ENCODE results near the gene DMRTC1B. TPM values are rescaled to one million over a fixed set of nuclear protein-coding genes. Genes with fewer than 3 reads are reported as not detected.
A peak's percentile ranks its signal among the peaks of the same experiment; 100 is the strongest.
"Not testable (repeated sequence)": the region's sequence is repeated elsewhere in the genome, so short reads cannot be mapped to it uniquely, and the experiment has no call there.

The DMRTC1B gene
- total and polyA plus RNA-seq, 10 of the 15 experiments (the other 5 are each of a cell fraction or from before 2014, with no cell fraction given), result 0.06 TPM; not detected in 9

- WGBS (ENCODE audit: insufficient coverage, insufficient replicate concordance, low lambda C conversion rate, missing lambda C conversion rate), result no CpG with 5 or more reads among the region's 6 CpGs
- RAD21 ChIA-PET (ENCODE audit: unreplicated experiment); in situ Hi-C loops (cut with MboI): not testable (repeated sequence)
Observed at GRCh38 chrX:72783964-72784363, 7.3 kb downstream of the DMRTC1B start.

GRCh38 chrX:72788142-72788541, 11.5 kb downstream of the DMRTC1B start:
- H3K9me3 ChIP-seq (replicated peaks; ENCODE audit: control insufficient read depth, insufficient read depth, low read length); BruUV-seq (replicated peaks); H3K27me3 ChIP-seq (replicated peaks in 1 of 2; ENCODE audit: control insufficient read depth in 2 of 2, insufficient read depth in 2 of 2, low read length in 1 of 2); intact Hi-C loops (cut with micrococcal nuclease; ENCODE audit: unreplicated experiment); H3K4me3 ChIP-seq; FAIRE-seq; CTCF ChIA-PET; DNase-seq (ENCODE audit: low read depth, low spot score); H2AFZ ChIP-seq (ENCODE audit: control insufficient read depth, low read depth, low read length); H3K27ac ChIP-seq (ENCODE audit: control insufficient read depth, insufficient read depth); H3K9ac ChIP-seq (ENCODE audit: control insufficient read depth, insufficient read depth, low read length); H3K4me2 ChIP-seq (ENCODE audit: control insufficient read depth, insufficient read depth); RAD21 ChIA-PET (ENCODE audit: unreplicated experiment); SMC1A ChIA-PET (ENCODE audit: uncharacterized antibody, unreplicated experiment); H3K4me1 ChIP-seq (ENCODE audit: control insufficient read depth, insufficient read depth, low read length); in situ Hi-C loops (cut with MboI); POLR2A ChIA-PET; ATAC-seq; H3K36me3 ChIP-seq (ENCODE audit: control insufficient read depth in 2 of 2, insufficient read depth in 2 of 2, low read length in 1 of 2); H4K20me1 ChIP-seq (ENCODE audit: control insufficient read depth, insufficient read depth); H3K79me2 ChIP-seq (ENCODE audit: control insufficient read depth, insufficient read depth, low read length): not testable (repeated sequence)
- WGBS (ENCODE audit: insufficient coverage, insufficient replicate concordance, low lambda C conversion rate, missing lambda C conversion rate), result no CpG with 5 or more reads among the region's 1 CpG

More at GRCh38 chrX:72783964-72784363, 7.3 kb downstream of the DMRTC1B start:
- H3K79me2 ChIP-seq (ENCODE audit: control insufficient read depth, insufficient read depth, low read length); DNase-seq (ENCODE audit: low read depth, low spot score); H3K4me3 ChIP-seq; H3K27ac ChIP-seq (ENCODE audit: control insufficient read depth, insufficient read depth); FAIRE-seq; H3K9ac ChIP-seq (ENCODE audit: control insufficient read depth, insufficient read depth, low read length); H3K36me3 ChIP-seq (ENCODE audit: control insufficient read depth in 2 of 2, insufficient read depth in 2 of 2, low read length in 1 of 2); H3K9me3 ChIP-seq (replicated peaks; ENCODE audit: control insufficient read depth, insufficient read depth, low read length); intact Hi-C loops (cut with micrococcal nuclease; ENCODE audit: unreplicated experiment); BruUV-seq (replicated peaks); POLR2A ChIA-PET; H4K20me1 ChIP-seq (ENCODE audit: control insufficient read depth, insufficient read depth); H3K4me1 ChIP-seq (ENCODE audit: control insufficient read depth, insufficient read depth, low read length); CTCF ChIA-PET; H3K27me3 ChIP-seq (replicated peaks in 1 of 2; ENCODE audit: control insufficient read depth in 2 of 2, insufficient read depth in 2 of 2, low read length in 1 of 2); H3K4me2 ChIP-seq (ENCODE audit: control insufficient read depth, insufficient read depth); H2AFZ ChIP-seq (ENCODE audit: control insufficient read depth, low read depth, low read length); SMC1A ChIA-PET (ENCODE audit: uncharacterized antibody, unreplicated experiment): not testable (repeated sequence)
- ATAC-seq, result peak; percentile 49; the same call in 2 of the 3 replicates

GRCh38 chrX:72790390-72790789, 13.7 kb downstream of the DMRTC1B start:
- H2AFZ ChIP-seq (ENCODE audit: control insufficient read depth, low read depth, low read length); H3K27ac ChIP-seq (ENCODE audit: control insufficient read depth, insufficient read depth); POLR2A ChIA-PET; H3K4me1 ChIP-seq (ENCODE audit: control insufficient read depth, insufficient read depth, low read length); H3K9ac ChIP-seq (ENCODE audit: control insufficient read depth, insufficient read depth, low read length); H3K4me3 ChIP-seq; in situ Hi-C loops (cut with MboI); BruUV-seq (replicated peaks); intact Hi-C loops (cut with micrococcal nuclease; ENCODE audit: unreplicated experiment); FAIRE-seq; SMC1A ChIA-PET (ENCODE audit: uncharacterized antibody, unreplicated experiment); H3K4me2 ChIP-seq (ENCODE audit: control insufficient read depth, insufficient read depth); DNase-seq (ENCODE audit: low read depth, low spot score); H3K36me3 ChIP-seq (ENCODE audit: control insufficient read depth in 2 of 2, insufficient read depth in 2 of 2, low read length in 1 of 2); H3K9me3 ChIP-seq (replicated peaks; ENCODE audit: control insufficient read depth, insufficient read depth, low read length); CTCF ChIA-PET; H3K79me2 ChIP-seq (ENCODE audit: control insufficient read depth, insufficient read depth, low read length); RAD21 ChIA-PET (ENCODE audit: unreplicated experiment); H3K27me3 ChIP-seq (replicated peaks in 1 of 2; ENCODE audit: control insufficient read depth in 2 of 2, insufficient read depth in 2 of 2, low read length in 1 of 2); ATAC-seq; H4K20me1 ChIP-seq (ENCODE audit: control insufficient read depth, insufficient read depth): not testable (repeated sequence)
- WGBS (ENCODE audit: insufficient coverage, insufficient replicate concordance, low lambda C conversion rate, missing lambda C conversion rate), result 33% methylated on average over 1 of the region's 3 CpGs

- H3K9ac ChIP-seq (ENCODE audit: control insufficient read depth, insufficient read depth, low read length); RAD21 ChIA-PET (ENCODE audit: unreplicated experiment); H2AFZ ChIP-seq (ENCODE audit: control insufficient read depth, low read depth, low read length); FAIRE-seq; H3K79me2 ChIP-seq (ENCODE audit: control insufficient read depth, insufficient read depth, low read length); CTCF ChIA-PET; H3K4me2 ChIP-seq (ENCODE audit: control insufficient read depth, insufficient read depth); H3K36me3 ChIP-seq (ENCODE audit: control insufficient read depth in 2 of 2, insufficient read depth in 2 of 2, low read length in 1 of 2); H3K4me3 ChIP-seq; BruUV-seq (replicated peaks); POLR2A ChIA-PET; H4K20me1 ChIP-seq (ENCODE audit: control insufficient read depth, insufficient read depth); SMC1A ChIA-PET (ENCODE audit: uncharacterized antibody, unreplicated experiment); DNase-seq (ENCODE audit: low read depth, low spot score); ATAC-seq; H3K27ac ChIP-seq (ENCODE audit: control insufficient read depth, insufficient read depth); H3K4me1 ChIP-seq (ENCODE audit: control insufficient read depth, insufficient read depth, low read length); H3K27me3 ChIP-seq (replicated peaks in 1 of 2; ENCODE audit: control insufficient read depth in 2 of 2, insufficient read depth in 2 of 2, low read length in 1 of 2); H3K9me3 ChIP-seq (replicated peaks; ENCODE audit: control insufficient read depth, insufficient read depth, low read length); intact Hi-C loops (cut with micrococcal nuclease; ENCODE audit: unreplicated experiment); in situ Hi-C loops (cut with MboI): not testable (repeated sequence)
- WGBS (ENCODE audit: insufficient coverage, insufficient replicate concordance, low lambda C conversion rate, missing lambda C conversion rate), result no CpG with 5 or more reads among the region's 13 CpGs
Observed at GRCh38 chrX:72808110-72808509, 31.4 kb downstream of the DMRTC1B start, which contains the start of gene FAM236D. TSS of gene FAM236D (minus strand) at chrX:72808210. CDS start at chrX:72808110, 100 bp downstream.

All from GM12878 (cell line).